Measurements from ENCODE around the gene CCDC148. TPM values are rescaled to one million over a fixed set of nuclear protein-coding genes. Genes with fewer than 3 reads are reported as not detected.
"Not testable (repeated sequence)": the region's sequence is repeated elsewhere in the genome, so short reads cannot be mapped to it uniquely, and the experiment has no call there.

The CCDC148 gene
- polyA plus RNA-seq, 3 donors from 2014 or later, result not detected

DNA sequence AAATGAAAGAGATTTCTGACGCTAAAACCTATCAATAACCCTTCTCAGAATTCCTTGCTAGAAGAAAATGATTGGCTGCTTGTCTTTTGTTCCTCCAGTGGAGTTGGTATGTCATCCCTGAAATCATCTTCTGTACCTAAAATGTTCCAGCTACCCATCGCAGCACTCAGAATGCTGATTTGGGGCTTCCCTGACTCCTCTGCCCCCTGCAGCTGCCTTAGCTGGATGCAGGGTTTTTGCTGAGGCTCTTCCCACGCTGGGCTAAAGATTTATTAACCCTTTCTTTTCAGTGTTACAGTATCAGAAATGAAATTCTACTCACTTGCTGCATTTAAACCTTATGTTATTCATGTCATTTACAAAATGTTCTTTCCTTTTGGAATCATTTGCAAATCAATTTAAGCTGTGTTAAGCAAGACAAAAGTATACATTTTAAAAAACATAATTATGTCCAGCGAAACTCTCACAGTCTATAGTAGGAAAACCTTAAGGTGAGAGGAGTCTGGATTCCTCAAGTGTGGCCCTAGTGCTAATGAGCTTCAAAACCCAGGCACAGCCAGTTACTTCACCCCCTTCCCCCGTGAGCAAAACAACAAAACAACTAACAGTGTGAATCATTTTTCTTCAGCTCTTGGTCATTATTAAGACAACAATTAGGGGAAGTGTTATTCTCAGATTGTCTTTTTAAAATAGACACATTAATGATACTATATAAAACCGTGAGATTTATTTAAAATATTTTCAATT is 33.0 kb upstream of the CCDC148 start:
- Mint-ChIP-seq H3K36me3 (peaks cover 0 to 4% (median 0%) of the 10 kb centered on the region in 3 donors), H3K9me3 (no peaks in the 10 kb centered on the region), H3K27ac (no peak overlapping the region), H3K4me3 (no peak overlapping the region), H3K4me1 (no peaks in the 10 kb centered on the region), H3K27me3 (ENCODE audit: low read depth in 3 of 3) (peaks cover 0 to 4% (median 0%) of the 10 kb centered on the region in 3 donors)
- no peak for DNase-seq

DNA sequence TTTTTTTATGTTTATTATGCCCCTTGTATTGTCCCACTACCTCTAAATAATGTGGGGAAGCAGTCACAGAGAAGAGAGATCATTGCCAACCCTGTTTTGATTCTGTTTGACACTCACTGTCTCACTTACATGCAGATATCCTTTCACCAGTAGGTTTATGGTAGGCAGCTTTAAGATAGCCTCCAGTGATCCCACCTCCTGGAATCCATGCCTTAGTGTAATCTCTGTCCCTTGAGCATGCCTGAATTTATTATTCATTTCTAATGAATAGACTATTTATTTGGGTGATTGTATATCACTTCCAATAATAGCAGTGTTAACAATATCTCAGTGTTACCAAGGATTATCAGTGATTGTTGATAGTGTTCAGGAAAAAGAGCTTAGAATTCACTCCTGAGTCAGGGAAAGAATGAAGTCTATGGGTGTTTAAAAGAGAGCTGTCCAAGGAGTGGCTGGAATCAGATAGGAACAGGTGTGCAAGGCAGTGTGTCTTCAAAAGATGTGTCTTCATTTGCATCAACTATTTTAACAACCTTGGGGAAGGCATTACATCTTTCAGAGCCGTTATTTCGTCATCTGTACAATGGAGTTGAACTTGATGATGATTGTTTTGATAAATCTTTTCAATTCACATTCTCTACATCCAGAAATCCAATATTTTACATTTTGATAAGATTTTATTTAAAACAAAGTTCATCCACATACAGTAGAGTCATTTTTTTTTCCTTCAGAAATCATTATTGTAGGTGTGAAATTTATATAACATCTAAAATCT is 32.1 kb upstream of the CCDC148 start:
- Mint-ChIP-seq H3K9me3 (no peaks in the 10 kb centered on the region), H3K27me3 (ENCODE audit: low read depth in 3 of 3) (peaks cover 0 to 4% (median 0%) of the 10 kb centered on the region in 3 donors), H3K4me3 (no peak overlapping the region), H3K36me3 (peaks cover 0 to 4% (median 0%) of the 10 kb centered on the region in 3 donors), H3K27ac (no peak overlapping the region), H3K4me1 (no peaks in the 10 kb centered on the region)
- DNase-seq, result no peak

DNA sequence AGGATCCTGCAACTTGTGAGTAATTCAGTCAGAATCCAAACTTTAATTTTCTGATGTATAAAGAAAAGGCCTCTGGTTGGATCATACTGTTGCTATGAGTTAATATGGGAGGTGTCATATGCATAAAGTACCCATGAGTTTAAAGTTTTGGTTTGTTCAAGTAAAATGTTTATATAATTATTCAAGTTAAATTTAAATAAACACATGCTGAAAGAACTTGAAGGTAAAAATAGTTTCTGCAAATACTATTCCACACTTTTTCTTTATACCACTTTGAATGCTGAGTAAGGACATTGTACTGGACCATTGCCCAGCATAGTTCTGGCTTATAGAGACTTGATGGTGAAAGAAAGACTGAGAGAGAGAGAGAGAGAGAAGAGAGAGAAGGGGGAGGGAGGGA is 30.9 kb upstream of the CCDC148 start:
- Mint-ChIP-seq H3K4me3 (no peak overlapping the region), H3K9me3 (no peaks in the 10 kb centered on the region), H3K27ac (no peak overlapping the region), H3K27me3 (ENCODE audit: low read depth in 3 of 3) (peaks cover 0 to 3% (median 0%) of the 10 kb centered on the region in 3 donors), H3K36me3 (peaks cover 0 to under 1% (median 0%) of the 10 kb centered on the region in 3 donors), H3K4me1 (no peaks in the 10 kb centered on the region)
- DNase-seq, result no peak

DNA sequence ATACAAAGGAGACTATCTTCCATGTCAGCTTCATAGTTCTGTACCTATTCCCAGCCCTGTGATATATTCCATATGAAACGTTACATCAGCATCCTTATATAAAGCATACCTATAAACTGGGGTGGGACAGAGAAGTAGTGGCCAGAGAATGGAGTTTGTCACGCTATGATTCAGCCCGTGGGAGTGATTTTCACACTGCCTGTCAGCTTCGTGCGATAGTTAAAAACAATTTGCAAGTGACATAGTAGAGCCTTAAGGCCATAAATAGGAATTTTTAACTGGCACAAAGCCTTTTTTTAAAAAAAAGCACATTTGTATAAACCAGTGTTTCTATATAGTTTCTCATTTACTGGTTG is 30.4 kb upstream of the CCDC148 start:
- DNase-seq, result no peak
- H3K4me3 Mint-ChIP-seq, result no peak overlapping the region
- H3K27me3 Mint-ChIP-seq (ENCODE audit: low read depth in 3 of 3), result peaks cover 0 to 2% (median 1%) of the 10 kb centered on the region in 3 donors
- H3K9me3 Mint-ChIP-seq, result no peaks in the 10 kb centered on the region
- H3K27ac Mint-ChIP-seq, result no peak overlapping the region
- H3K4me1 Mint-ChIP-seq, result no peaks in the 10 kb centered on the region
- H3K36me3 Mint-ChIP-seq, result no peaks in the 10 kb centered on the region

DNA sequence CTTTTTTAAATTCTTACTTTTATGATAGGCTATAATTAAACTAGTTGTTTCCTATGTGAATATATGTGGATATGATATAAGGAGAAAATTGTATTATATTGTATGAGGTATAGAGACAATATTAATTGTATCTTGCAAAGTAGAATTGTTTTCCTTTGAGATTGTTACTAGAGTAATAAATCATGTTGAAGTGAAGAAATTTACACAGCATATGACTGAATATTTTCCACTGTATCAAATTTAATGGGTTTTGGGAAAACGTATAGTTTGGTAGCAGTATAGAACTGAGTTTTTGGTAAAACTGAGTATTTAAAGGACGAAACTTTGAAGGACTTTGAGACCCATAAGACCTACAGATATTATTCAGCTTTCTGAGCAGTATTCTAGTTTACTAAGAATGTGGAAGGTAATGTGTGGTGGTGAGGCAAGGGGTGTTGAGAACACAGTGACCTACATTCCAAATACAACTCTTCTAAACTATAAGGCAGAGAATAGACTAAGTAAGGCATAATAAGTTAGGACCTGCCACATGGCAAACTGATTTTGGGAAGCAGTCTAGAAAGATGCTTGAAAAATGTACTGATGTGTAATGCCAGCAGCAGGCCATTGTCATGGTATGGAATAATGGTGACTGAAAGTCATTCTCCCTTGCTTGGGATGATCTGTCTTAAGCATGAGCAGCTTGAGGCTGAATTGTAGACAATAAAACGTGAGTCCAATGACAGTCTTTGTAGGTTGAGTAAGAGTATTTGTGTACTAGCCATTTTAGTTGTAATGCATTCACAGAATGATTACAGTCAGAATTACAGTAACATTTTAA is 29.8 kb upstream of the CCDC148 start:
- Mint-ChIP-seq H3K4me1 (no peaks in the 10 kb centered on the region), H3K4me3 (no peak overlapping the region), H3K9me3 (no peaks in the 10 kb centered on the region), H3K27ac (no peak overlapping the region), H3K36me3 (no peaks in the 10 kb centered on the region), H3K27me3 (ENCODE audit: low read depth in 3 of 3) (peaks cover 0 to 2% (median 1%) of the 10 kb centered on the region in 3 donors)
- no peak for DNase-seq

DNA sequence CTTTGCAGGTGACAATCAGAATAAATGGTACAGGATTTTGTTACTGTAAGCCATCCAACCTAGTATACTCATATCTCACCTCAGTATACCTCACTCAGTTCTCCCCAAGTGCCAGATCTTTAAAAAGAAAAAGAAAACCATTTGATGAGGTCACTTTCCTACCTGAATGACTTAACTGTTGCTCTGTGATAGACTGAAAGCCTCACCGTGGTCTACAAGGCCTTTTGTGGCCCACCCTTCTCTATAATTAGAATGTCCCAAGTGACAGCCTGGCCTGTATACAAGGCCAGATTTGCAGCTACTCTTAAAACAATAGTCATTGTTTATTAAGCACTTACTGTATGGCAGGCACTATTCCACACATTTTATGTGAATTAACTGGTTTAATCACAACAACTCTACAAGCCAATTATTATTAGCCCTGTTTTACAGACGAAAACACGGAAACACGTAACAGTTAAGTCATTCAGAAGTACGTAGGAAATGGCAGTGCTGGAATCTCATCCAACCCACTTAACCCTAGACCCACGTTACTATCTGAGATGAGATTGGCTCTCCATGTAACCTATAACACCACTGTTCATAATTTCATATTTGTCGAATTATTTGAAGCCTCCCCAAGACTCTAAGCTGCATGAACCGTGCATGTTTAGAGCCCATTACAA is 28.5 kb upstream of the CCDC148 start:
- Mint-ChIP-seq H3K36me3 (no peaks in the 10 kb centered on the region), H3K27me3 (ENCODE audit: low read depth in 3 of 3) (peaks cover 0 to 2% (median 1%) of the 10 kb centered on the region in 3 donors), H3K9me3 (no peaks in the 10 kb centered on the region), H3K27ac (no peak overlapping the region), H3K4me1 (no peaks in the 10 kb centered on the region), H3K4me3 (no peak overlapping the region)
- DNase-seq, result no peak

DNA sequence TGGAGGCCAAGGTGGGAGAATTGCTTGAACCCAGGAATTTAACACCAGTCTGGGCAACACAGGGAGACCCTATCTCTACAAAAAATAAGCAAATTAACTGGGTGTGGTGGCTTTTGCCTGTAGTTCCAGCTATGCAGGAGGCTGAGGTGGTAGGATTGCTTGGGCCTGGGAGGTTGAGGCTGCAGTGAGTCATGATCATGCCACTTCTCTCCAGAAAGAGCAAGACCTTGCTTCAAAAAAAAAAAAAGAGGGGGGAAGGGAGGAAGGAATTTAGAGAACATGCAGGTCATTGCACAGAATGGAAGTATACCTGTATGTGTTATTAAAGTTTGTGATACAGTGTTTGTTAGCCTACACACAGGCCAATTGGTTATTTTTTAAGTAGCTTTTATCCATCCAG is 26.0 kb upstream of the CCDC148 start:
- peaks cover 0 to 1% (median 0%) of the 10 kb centered on the region in 3 donors for H3K27me3 Mint-ChIP-seq (ENCODE audit: low read depth in 3 of 3)
- peaks cover 2 to 3% of the 10 kb centered on the region in 2 donors for H3K4me1 Mint-ChIP-seq
- DNase-seq, result no peak
- H3K4me3 Mint-ChIP-seq, result no peak overlapping the region
- no peak overlapping the region for H3K27ac Mint-ChIP-seq
- H3K36me3 Mint-ChIP-seq, result no peaks in the 10 kb centered on the region
- no peaks in the 10 kb centered on the region for H3K9me3 Mint-ChIP-seq

DNA sequence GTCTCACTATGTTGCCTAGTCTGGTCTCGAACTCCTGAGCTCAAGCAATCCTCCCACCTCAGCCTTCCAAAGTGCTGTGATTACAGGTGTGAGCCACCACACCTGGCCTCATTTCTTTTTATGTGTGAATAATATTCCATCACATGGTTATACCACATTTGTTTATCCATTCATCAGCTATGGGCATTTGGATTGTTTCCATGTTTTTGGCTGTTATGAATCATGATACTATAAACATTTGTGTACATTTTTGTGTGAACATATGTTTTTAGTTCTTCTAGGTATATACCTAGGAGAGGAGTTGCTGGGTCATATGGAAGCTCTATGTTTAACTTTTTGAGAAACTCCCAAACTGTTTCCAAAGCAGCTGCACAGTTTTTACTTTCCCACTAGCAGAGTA is 24.6 kb upstream of the CCDC148 start:
- H3K9me3 Mint-ChIP-seq, result no peaks in the 10 kb centered on the region
- H3K27me3 Mint-ChIP-seq (ENCODE audit: low read depth in 3 of 3), result peaks cover 0 to 3% (median 1%) of the 10 kb centered on the region in 3 donors
- H3K4me3 Mint-ChIP-seq, result no peak overlapping the region
- DNase-seq, result no peak
- peaks cover 9 to 13% of the 10 kb centered on the region in 2 donors for H3K4me1 Mint-ChIP-seq
- H3K36me3 Mint-ChIP-seq, result no peaks in the 10 kb centered on the region
- H3K27ac Mint-ChIP-seq, result no peak overlapping the region

DNA sequence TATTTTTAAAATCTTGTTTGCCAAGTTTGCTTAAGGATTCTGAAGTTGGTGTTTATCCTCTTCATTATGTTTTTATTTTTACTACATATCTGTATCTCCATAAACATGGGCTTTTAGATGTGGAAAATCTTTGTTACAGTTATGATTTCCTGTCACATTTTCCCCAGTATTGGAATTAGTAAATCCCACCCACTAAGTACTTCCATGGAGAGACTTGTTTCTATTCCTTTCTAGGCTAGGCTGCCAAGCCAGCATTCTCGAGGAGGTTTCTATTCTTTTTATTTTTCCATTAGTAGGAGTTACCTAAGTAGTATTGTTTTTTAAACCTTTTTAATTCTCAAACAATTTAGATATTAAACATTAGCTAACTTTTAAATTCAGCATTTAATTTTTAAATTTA is 22.3 kb upstream of the CCDC148 start:
- Mint-ChIP-seq H3K4me1 (peaks cover 9 to 13% of the 10 kb centered on the region in 2 donors), H3K27me3 (ENCODE audit: low read depth in 3 of 3) (peaks cover 0 to 3% (median 1%) of the 10 kb centered on the region in 3 donors), H3K27ac (no peak overlapping the region), H3K36me3 (no peaks in the 10 kb centered on the region), H3K9me3 (peaks cover 0 to 2% (median 0%) of the 10 kb centered on the region in 6 donors), H3K4me3 (no peak overlapping the region)
- no peak for DNase-seq

DNA sequence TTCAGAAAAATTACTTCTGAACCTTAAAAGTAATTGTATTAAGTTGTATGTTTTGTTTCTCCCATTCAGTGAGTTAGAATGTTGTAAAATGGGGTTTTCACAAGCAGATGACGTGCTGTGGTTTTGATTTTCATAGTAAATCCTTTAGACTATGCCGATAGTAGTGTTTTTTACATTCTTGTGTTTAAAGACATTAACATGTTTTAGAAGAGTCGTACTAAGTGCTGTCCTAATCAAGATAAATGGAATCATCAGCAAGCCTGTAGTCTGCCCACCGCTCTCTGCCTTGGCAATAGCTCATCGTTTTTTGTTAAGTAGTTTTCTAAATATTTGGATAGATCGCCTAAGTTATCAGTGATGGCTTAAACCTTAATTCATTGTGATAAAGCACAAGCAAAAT is 21.7 kb upstream of the CCDC148 start:
- Mint-ChIP-seq H3K27me3 (ENCODE audit: low read depth in 3 of 3) (peaks cover 1 to 3% (median 2%) of the 10 kb centered on the region in 3 donors), H3K36me3 (no peaks in the 10 kb centered on the region), H3K4me3 (no peak overlapping the region), H3K4me1 (peaks cover 9 to 13% of the 10 kb centered on the region in 2 donors), H3K9me3 (peaks cover 0 to 2% (median 0%) of the 10 kb centered on the region in 6 donors), H3K27ac (no peak overlapping the region)
- DNase-seq, result no peak

DNA sequence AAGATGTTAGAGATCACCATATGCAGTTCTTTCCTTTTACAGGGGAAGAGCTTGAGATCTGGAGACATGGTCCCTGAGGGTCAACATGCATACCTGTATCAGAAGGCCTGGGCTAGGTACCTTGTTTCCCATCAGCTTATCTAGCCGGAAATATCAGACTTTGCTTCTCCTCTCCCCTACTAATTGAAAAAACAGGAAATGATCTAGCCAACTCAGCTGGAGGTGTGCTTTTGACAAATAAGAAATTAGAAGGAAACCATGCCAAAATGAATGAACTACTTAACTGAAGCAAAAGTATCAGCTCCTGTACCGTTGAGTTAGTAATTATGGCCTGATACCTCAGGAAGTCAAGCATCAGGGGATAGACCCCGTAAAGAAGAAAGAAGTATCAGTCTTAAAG is 20.6 kb upstream of the CCDC148 start:
- peaks cover 0 to 2% (median 0%) of the 10 kb centered on the region in 6 donors for H3K9me3 Mint-ChIP-seq
- H3K4me1 Mint-ChIP-seq, result peaks cover 9 to 13% of the 10 kb centered on the region in 2 donors
- peaks cover under 1 to 5% (median 4%) of the 10 kb centered on the region in 3 donors for H3K27me3 Mint-ChIP-seq (ENCODE audit: low read depth in 3 of 3)
- DNase-seq, result no peak
- peak overlapping the region in 3 of 6 donors; percentile 14 to 60 (median 36) for H3K27ac Mint-ChIP-seq
- H3K4me3 Mint-ChIP-seq, result no peak overlapping the region
- H3K36me3 Mint-ChIP-seq, result no peaks in the 10 kb centered on the region

DNA sequence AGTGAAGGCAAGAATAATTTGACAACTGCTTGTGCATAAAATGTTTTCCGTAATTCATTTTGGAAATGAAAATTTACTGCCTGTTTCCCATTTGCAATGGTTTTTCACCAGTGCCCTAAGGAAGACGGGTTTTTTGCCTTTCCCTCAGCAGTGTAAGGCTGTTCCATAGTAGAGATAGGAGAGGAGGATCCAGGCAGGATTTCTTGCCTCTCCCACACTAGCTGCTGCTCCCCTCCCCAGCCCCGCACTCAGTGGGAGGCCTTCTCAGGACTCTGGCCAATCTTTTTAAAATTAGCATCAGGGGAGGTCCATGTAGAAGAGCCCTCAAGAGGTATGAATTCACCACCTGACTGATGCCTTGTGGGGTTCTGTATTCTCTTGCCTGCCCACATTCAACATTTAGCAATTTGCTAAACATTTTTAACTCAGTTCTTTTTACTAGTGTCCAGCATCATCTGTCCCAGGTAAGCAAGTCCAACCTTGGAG is 18.0 kb upstream of the CCDC148 start:
- H3K9me3 Mint-ChIP-seq; H3K27ac Mint-ChIP-seq; H3K4me3 Mint-ChIP-seq; DNase-seq; H3K27me3 Mint-ChIP-seq (ENCODE audit: low read depth in 3 of 3); H3K36me3 Mint-ChIP-seq: not testable (repeated sequence)
- peaks cover 9 to 13% of the 10 kb centered on the region in 2 donors for H3K4me1 Mint-ChIP-seq

DNA sequence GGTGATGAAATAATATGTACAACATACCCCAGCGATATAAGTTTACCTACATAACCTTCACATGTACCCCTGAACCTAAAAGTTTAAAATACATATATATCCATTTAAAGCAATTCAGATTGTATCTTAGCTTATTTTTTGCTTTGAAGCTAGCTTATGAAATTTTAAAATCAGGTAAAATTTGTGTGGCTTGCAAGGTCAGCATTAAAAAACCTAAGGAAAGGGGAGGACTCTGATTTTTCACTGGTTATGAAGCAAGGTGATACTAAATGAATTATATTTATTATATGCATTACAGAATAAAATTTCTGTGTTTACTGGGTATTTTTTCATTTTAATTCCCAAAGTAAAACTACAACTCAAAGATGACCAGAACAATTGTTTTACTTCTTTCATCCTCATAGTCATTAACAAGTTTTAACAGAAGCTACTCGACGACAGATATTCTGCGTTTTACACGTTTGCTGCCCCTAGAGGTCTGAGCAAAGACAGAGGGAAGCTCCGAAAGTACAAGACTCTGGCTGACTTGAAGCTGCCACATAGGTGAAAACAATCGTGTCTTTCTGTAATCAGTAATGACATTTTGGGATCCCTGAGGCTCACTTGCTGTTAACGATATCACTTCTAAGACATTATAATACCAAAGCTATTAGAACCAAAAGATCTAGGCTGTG is 17.3 kb upstream of the CCDC148 start:
- Mint-ChIP-seq H3K9me3 (peaks cover 0 to 2% (median 0%) of the 10 kb centered on the region in 6 donors), H3K4me1 (peaks cover 9 to 13% of the 10 kb centered on the region in 2 donors), H3K27me3 (ENCODE audit: low read depth in 3 of 3) (peaks cover 2 to 7% (median 4%) of the 10 kb centered on the region in 3 donors), H3K4me3 (no peak overlapping the region), H3K36me3 (peaks cover 0 to 5% (median 0%) of the 10 kb centered on the region in 3 donors), H3K27ac (no peak overlapping the region)
- no peak for DNase-seq
